ENCODE measurements around the gene GCK. TPM values are rescaled to one million over a fixed set of nuclear protein-coding genes. Genes with fewer than 3 reads are reported as not detected.

The GCK gene
- total and polyA plus RNA-seq, 2 donors (not counting 3 experiments of a cell fraction or from before 2014, with no cell fraction given) = 0.17 to 0.51 TPM

- BruUV-seq (replicated peaks) = no TSS peak
- DNase-seq (ENCODE audit: low read depth, low spot score) = no peak
- H3K9me1 ChIP-seq (replicated peaks; ENCODE audit: control insufficient read depth, extremely low read depth, insufficient read depth, low read length) = no peaks in the 10 kb centered on the region
- H3K27ac ChIP-seq (ENCODE audit: insufficient read depth, low read depth, low read length) = no peak overlapping the region
- ChIA-PET POLR2A (no interaction called here), CTCF (interaction anchor here (0.9 kb wide), 1 partner anchor 24 kb away, joined by 3 read pairs; no protein-coding TSS in a partner anchor)
- dilution Hi-C loops (cut with MboI; ENCODE audit: extremely low pct_ligation_motif_present, low sequenced_read_pairs) (no loop called here), intact Hi-C loops (cut with micrococcal nuclease) (no loop called here)
- peak in 1 of 2 donors; percentile 26 for TF ChIP-seq CTCF (IDR thresholded peaks at IDR 0.05; ENCODE audit: extremely low read depth in 1 of 2, insufficient read depth in 1 of 2, low read depth in 1 of 2, low read length in 2 of 2)
- TF ChIP-seq JUN (IDR thresholded peaks at IDR 0.05; ENCODE audit: borderline replicate concordance, insufficient read depth, insufficient read length, low read depth) = no peak
- H3K27me3 ChIP-seq (ENCODE audit: control insufficient read depth in 2 of 2, insufficient read depth in 2 of 2, low read length in 2 of 2) = no peaks in the 10 kb centered on the region
- peak overlapping the region; percentile 23 for H2AFZ ChIP-seq (ENCODE audit: low read depth, low read length)
- no peaks in the 10 kb centered on the region for H3K79me2 ChIP-seq (ENCODE audit: control insufficient read depth, insufficient read depth, low read length)
- no peaks in the 10 kb centered on the region for H3K4me1 ChIP-seq (ENCODE audit: control insufficient read depth, extremely low read depth, insufficient read depth, low read length)
- no peak for FAIRE-seq
- H3K4me2 ChIP-seq (ENCODE audit: insufficient read depth, low read length) = no peak overlapping the region
- H3K9me3 ChIP-seq (replicated peaks; ENCODE audit: control insufficient read depth, insufficient read depth, low read length) = no peaks in the 10 kb centered on the region
- H3K9ac ChIP-seq (replicated peaks; ENCODE audit: extremely low read depth, insufficient read depth, low read length) = no peak overlapping the region
- H3K4me3 ChIP-seq (replicated peaks in 1 of 3; ENCODE audit: insufficient read depth in 1 of 3, low read depth in 1 of 3, low read length in 3 of 3) = no peak overlapping the region
- no peaks in the 10 kb centered on the region for H3K36me3 ChIP-seq (ENCODE audit: control insufficient read depth in 2 of 2, extremely low read depth in 1 of 2, insufficient read depth in 2 of 2, low read length in 2 of 2)
- no peaks in the 10 kb centered on the region for H4K20me1 ChIP-seq (replicated peaks; ENCODE audit: control insufficient read depth, extremely low read depth, insufficient read depth, low read length)
Measured at GRCh38 chr7:44221231-44221791, 32.1 kb upstream of the GCK start.

GRCh38 chr7:44220358-44221112 lies 31.3 kb upstream of the GCK start:
- dilution Hi-C loops (cut with MboI; ENCODE audit: extremely low pct_ligation_motif_present, low sequenced_read_pairs) = no loop called here
- no peak overlapping the region for H2AFZ ChIP-seq (ENCODE audit: low read depth, low read length)
- TF ChIP-seq POLR2A (IDR thresholded peaks at IDR 0.05; ENCODE audit: low read depth, low read length) (no peak), EZH2 (IDR thresholded peaks at IDR 0.05; ENCODE audit: borderline replicate concordance, low read depth, low read length, severe bottlenecking) (no peak), MAX (IDR thresholded peaks at IDR 0.05; ENCODE audit: insufficient read depth, insufficient read length) (no peak)
- intact Hi-C loops (cut with micrococcal nuclease) = no loop called here
- no peaks in the 10 kb centered on the region for H3K27me3 ChIP-seq (ENCODE audit: control insufficient read depth in 2 of 2, insufficient read depth in 2 of 2, low read length in 2 of 2)
- no peaks in the 10 kb centered on the region for H3K9me1 ChIP-seq (replicated peaks; ENCODE audit: control insufficient read depth, extremely low read depth, insufficient read depth, low read length)
- POLR2A ChIA-PET = no interaction called here
- H3K9ac ChIP-seq (replicated peaks; ENCODE audit: extremely low read depth, insufficient read depth, low read length) = no peak overlapping the region
- DNase-seq (ENCODE audit: low read depth, low spot score) (no peak), FAIRE-seq (no peak)
- BruUV-seq (replicated peaks) = no TSS peak
- CTCF ChIA-PET = interaction anchor here (0.9 kb wide), 1 partner anchor 24 kb away, joined by 3 read pairs; no protein-coding TSS in a partner anchor
- no peak overlapping the region for H3K27ac ChIP-seq (ENCODE audit: insufficient read depth, low read depth, low read length)
- no peaks in the 10 kb centered on the region for H3K36me3 ChIP-seq (ENCODE audit: control insufficient read depth in 2 of 2, extremely low read depth in 1 of 2, insufficient read depth in 2 of 2, low read length in 2 of 2)
- no peaks in the 10 kb centered on the region for H3K79me2 ChIP-seq (ENCODE audit: control insufficient read depth, insufficient read depth, low read length)
- H3K4me2 ChIP-seq (ENCODE audit: insufficient read depth, low read length) = no peak overlapping the region
- H3K9me3 ChIP-seq (replicated peaks; ENCODE audit: control insufficient read depth, insufficient read depth, low read length) = no peaks in the 10 kb centered on the region
- no peaks in the 10 kb centered on the region for H3K4me1 ChIP-seq (ENCODE audit: control insufficient read depth, extremely low read depth, insufficient read depth, low read length)
- no peak overlapping the region for H3K4me3 ChIP-seq (replicated peaks in 1 of 3; ENCODE audit: insufficient read depth in 1 of 3, low read depth in 1 of 3, low read length in 3 of 3)
- H4K20me1 ChIP-seq (replicated peaks; ENCODE audit: control insufficient read depth, extremely low read depth, insufficient read depth, low read length) = no peaks in the 10 kb centered on the region
